Adrenal gland (tissue), 12 donors: ENCODE results near the gene TSPAN10. TPM values are rescaled to one million over a fixed set of nuclear protein-coding genes. Genes with fewer than 3 reads are reported as not detected.

Source experiments
- DNase-seq, 7 donors: peaks; one replicate each; pipeline ENCODE4 v3.0.0-alpha.2; 2019 to 2020
- H3K27ac ChIP-seq, 5 donors: fragments of 200-600 bp; sonication (generic) in 4 of 5; 1 replicate in 3 of 5; 2 replicates in 2 of 5; pipeline versions ENCODE4 v1.5.1 to v1.8.0; 2016 to 2020; ENCODE audit warnings: mild to moderate bottlenecking in 1 of 5
- H3K27me3 ChIP-seq: fragments of 200-600 bp; 2 replicates; pipeline ENCODE4 v1.8.0; 2021
- H3K36me3 ChIP-seq, 2 donors: fragments of 200-600 bp; replicated peaks in 1 of 2; 1 replicate in 1 of 2; 2 replicates in 1 of 2; pipeline versions ENCODE4 v1.5.1 to v1.8.0; 2018 to 2022
- H3K4me1 ChIP-seq, 2 donors: fragments of 200-600 bp; replicated peaks in 1 of 2; 1 replicate in 1 of 2; 2 replicates in 1 of 2; pipeline versions ENCODE4 v1.5.1 to v1.8.0; 2018 to 2021
- H3K4me3 ChIP-seq, 4 donors: fragments of 200-600 bp; sonication (generic) in 3 of 4; one replicate each; pipeline ENCODE4 v1.5.1; 2016 to 2018
- H3K9me3 ChIP-seq, 3 donors: fragments of 200-600 bp; sonication (generic) in 1 of 3; replicated peaks in 1 of 3; 1 replicate in 2 of 3; 2 replicates in 1 of 3; pipeline versions ENCODE4 v1.5.1 to v1.8.0; 2016 to 2021
- POLR2A ChIP-seq, 2 donors: fragments of 450-650 bp; IDR thresholded peaks; one replicate each; pipeline ENCODE4 v1.6.1; 2017; ENCODE audit warnings: antibody characterized with exemption in 2 of 2, mild to moderate bottlenecking in 2 of 2, moderate library complexity in 1 of 2
- WGBS, 4 donors: extraction: QIAGEN DNeasy Blood & Tissue Kit in 2 of 4; methylation state at CpG; one replicate each; pipeline versions ENCODE4 v1.1.5 to v1.1.7; 2013 to 2017; 5-methylcytosine and 5-hydroxymethylcytosine counted together
- intact Hi-C, 2 donors: fragments of 100-400 bp; cut with DNase I; formaldehyde crosslinking; loops; one replicate each; pipeline versions ENCODE4 v1.14.1 to v1.15.0; 2022 to 2023
- microRNA-seq, 3 donors: library from miRNA; unstranded; fragments of <30 nt; microRNA quantifications; one replicate each; pipeline ENCODE4, GENCODE V29; 2017 to 2020
- polyA plus RNA-seq, 3 donors: library from polyadenylated mRNA; stranded (reverse); fragments of 200-250 nt in 2 of 3; fragments of 350-450 nt in 1 of 3; fragmentation: Illumina TruSeq in 1 of 3; extraction: RNeasy Lipid Tissue Mini Kit (QIAGEN cat#74804) in 1 of 3; gene quantifications; one replicate each; pipeline ENCODE4 v1.2.3, GENCODE V29; 2013 to 2014
- small RNA-seq, 2 donors: library from RNA; depleted of rRNA; stranded (forward); fragments of <200 nt; gene quantifications; one replicate each; pipeline ENCODE3, GENCODE V24; 2016
- total RNA-seq, 9 donors: library from RNA; depleted of rRNA in 4 of 9; stranded (reverse); fragments of >200 nt in 4 of 9; fragments of 120-200 nt in 1 of 9; fragmentation: NEBNext Ultra II Directional in 1 of 9; extraction: Animal tissue kit (Norgen Biotek cat#: 25700) in 1 of 9; gene quantifications; one replicate each; pipeline versions ENCODE4 v1.1.0 to v1.2.4, GENCODE V29; 2013 to 2023
- TF ChIP-seq, protein P1 (sequence below), 6 experiments: fragments of 450-650 bp in 4 of 6; fragments of 200-600 bp in 2 of 6; sonication (generic) in 1 of 6; IDR thresholded peaks; 1 replicate in 5 of 6; 2 replicates in 1 of 6; pipeline versions ENCODE4 v1.5.1 to v1.8.0; 2016 to 2021; ENCODE audit warnings: antibody characterized with exemption in 6 of 6, mild to moderate bottlenecking in 2 of 6, moderate library complexity in 1 of 6
- donor health status: healthy with polysubstance abuse.
- donor health status: Bipolar disorder and iron deficiency.
- donor health status: DM: yes; HTN: yes; CAD: no.
- donor health status: DM: no; HTN: no; CAD: no.
- donor health status: DM: no; HTN: no; CAD: no.
- donor health status: DM: yes; HTN: yes; CAD: no.

TSPAN10 gene
- total and polyA plus RNA-seq, 12 donors: 0.18 to 5.9 (median 2.1) TPM

GRCh38 chr17:81696218-81696941 lies 59.4 kb downstream of the TSPAN10 start:
- Histone ChIP-seq H3K4me1 (peaks cover 1 to 7% of the 10 kb centered on the region in 2 donors), H3K36me3 (peaks cover 0 to 96% of the 10 kb centered on the region in 2 donors), H3K27ac (no peak overlapping the region), H3K27me3 (no peaks in the 10 kb centered on the region), H3K4me3 (no peak overlapping the region), H3K9me3 (no peaks in the 10 kb centered on the region)
- 93 to 95% (median 95%) methylated on average over 29 to 40 of the region's 40 CpGs for WGBS, 4 donors
- no peak for DNase-seq
- intact Hi-C loops: no loop called here
- TF ChIP-seq, protein P1, sequence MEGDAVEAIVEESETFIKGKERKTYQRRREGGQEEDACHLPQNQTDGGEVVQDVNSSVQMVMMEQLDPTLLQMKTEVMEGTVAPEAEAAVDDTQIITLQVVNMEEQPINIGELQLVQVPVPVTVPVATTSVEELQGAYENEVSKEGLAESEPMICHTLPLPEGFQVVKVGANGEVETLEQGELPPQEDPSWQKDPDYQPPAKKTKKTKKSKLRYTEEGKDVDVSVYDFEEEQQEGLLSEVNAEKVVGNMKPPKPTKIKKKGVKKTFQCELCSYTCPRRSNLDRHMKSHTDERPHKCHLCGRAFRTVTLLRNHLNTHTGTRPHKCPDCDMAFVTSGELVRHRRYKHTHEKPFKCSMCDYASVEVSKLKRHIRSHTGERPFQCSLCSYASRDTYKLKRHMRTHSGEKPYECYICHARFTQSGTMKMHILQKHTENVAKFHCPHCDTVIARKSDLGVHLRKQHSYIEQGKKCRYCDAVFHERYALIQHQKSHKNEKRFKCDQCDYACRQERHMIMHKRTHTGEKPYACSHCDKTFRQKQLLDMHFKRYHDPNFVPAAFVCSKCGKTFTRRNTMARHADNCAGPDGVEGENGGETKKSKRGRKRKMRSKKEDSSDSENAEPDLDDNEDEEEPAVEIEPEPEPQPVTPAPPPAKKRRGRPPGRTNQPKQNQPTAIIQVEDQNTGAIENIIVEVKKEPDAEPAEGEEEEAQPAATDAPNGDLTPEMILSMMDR (IDR thresholded peaks at IDR 0.05): no peak
- no peak for TF ChIP-seq POLR2A (IDR thresholded peaks at IDR 0.05)

DNA sequence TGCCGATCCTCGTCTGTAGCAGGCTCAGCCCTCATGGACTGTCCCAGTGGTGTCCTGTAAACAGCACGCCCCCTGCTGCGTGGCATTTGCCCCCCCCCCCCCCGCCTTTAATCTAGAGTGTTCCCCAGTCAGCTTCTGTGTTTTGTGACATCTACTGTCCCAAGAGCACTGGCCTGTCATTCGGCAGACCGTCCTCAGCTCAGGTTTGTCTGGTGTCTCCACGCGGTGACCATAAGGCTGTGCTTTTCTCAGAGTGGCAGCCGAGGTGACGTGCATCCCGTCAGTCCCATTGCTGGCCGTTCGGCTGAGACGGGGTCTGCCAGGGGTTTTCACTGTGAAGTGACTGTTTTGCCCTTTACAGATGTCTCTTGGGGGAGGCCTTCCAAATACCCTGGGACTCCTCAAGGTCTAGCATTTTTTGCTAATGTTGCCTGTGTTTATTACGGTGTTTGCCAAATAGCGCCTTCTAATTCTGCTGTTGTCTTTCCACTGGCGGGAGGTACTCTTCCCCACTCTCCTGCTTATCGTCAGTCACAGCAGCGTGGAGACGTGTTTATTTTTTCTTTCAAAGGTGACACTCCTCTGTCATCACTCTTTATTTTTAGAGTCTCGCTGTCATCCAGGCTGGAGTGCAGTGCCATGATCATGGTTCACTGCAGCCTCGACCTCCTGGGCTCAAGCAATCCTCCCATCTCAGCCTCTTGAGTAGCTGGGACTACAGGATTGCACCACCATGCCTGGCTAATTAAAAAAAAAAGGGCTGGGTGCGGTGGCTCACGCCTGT lies 60.5 kb downstream of the TSPAN10 start:
- 83 to 92% (median 90%) methylated on average over 20 to 25 of the region's 25 CpGs for WGBS, 4 donors

More for the DNA sequence above, 60.5 kb downstream of the TSPAN10 start:
- H3K27ac ChIP-seq: no peak overlapping the region
- intact Hi-C loops: no loop called here
- no peak overlapping the region for H3K4me3 ChIP-seq
- H3K9me3 ChIP-seq: no peaks in the 10 kb centered on the region
- H3K36me3 ChIP-seq: peaks cover 0 to 91% of the 10 kb centered on the region in 2 donors
- no peak for DNase-seq
- TF ChIP-seq, protein P1 (IDR thresholded peaks at IDR 0.05): no peak
- no peak for TF ChIP-seq POLR2A (IDR thresholded peaks at IDR 0.05)
- peaks cover 12 to 17% of the 10 kb centered on the region in 2 donors for H3K4me1 ChIP-seq
- H3K27me3 ChIP-seq: no peaks in the 10 kb centered on the region

Small RNA genes lying within 50 kb of the gene (microRNA-seq; reads per million reads assigned to microRNA genes)
- 0.45 to 2.0 (median 1.1) reads per million in 3 donors for gene MIR6786

Small RNA genes lying within 50 kb of the gene (small RNA-seq; reads per million reads assigned to genes)
- gene MIR6786: 0.12 to 0.33 reads per million in 2 donors

Other genes starting within 250 kb of the TSPAN10 start
- gene BAHCC1, start 241.7 kb upstream of the TSPAN10 start, total RNA-seq: 10 to 100 TPM in 8 of 9 donors, 1 to 10 TPM in 1; 1.7 to 35.3 (median 18.5) TPM
- 10 to 100 TPM in 2 of 3 donors, 1 to 10 TPM in 1; 2.1 to 68.0 (median 18.2) TPM for gene BAHCC1, start 241.7 kb upstream of the TSPAN10 start, polyA plus RNA-seq
- 1,000 to 10,000 TPM in 8 of 9 donors, 100 to 1,000 TPM in 1; 842 to 6,446 (median 2,440) TPM for gene ACTG1, start 124.4 kb upstream of the TSPAN10 start, total RNA-seq
- gene ACTG1, start 124.4 kb upstream of the TSPAN10 start, polyA plus RNA-seq: 1,000 to 10,000 TPM in 2 of 3 donors, 100 to 1,000 TPM in 1; 828 to 1,140 (median 1,059) TPM
- 1 to 10 TPM in 4 of 9 donors, under 1 TPM in 5; 0.22 to 1.9 (median 0.72) TPM for gene FSCN2, start 108.8 kb upstream of the TSPAN10 start, total RNA-seq
- gene FSCN2, start 108.8 kb upstream of the TSPAN10 start, polyA plus RNA-seq: 1 to 10 TPM in 1 of 3 donors, under 1 TPM in 1, not detected in 1; 0.51 to 1.7 TPM
- gene FAAP100, start 84.8 kb upstream of the TSPAN10 start, total RNA-seq: 10 to 100 TPM in 8 of 9 donors, 1 to 10 TPM in 1; 8.5 to 35.1 (median 29.4) TPM
- gene FAAP100, start 84.8 kb upstream of the TSPAN10 start, polyA plus RNA-seq: 10 to 100 TPM in 2 of 3 donors, 1 to 10 TPM in 1; 2.5 to 89.0 (median 41.0) TPM
- 100 to 1,000 TPM in 3 of 9 donors, 10 to 100 TPM in 6; 62.3 to 140 (median 80.9) TPM for gene NPLOC4, start 84 bp upstream of the TSPAN10 start, total RNA-seq
- 100 to 1,000 TPM in 1 of 3 donors, 10 to 100 TPM in 2; 41.7 to 115 (median 52.5) TPM for gene NPLOC4, start 84 bp upstream of the TSPAN10 start, polyA plus RNA-seq
- gene PDE6G, start 19.3 kb downstream of the TSPAN10 start, total RNA-seq: 1 to 10 TPM in 5 of 9 donors, under 1 TPM in 1, not detected in 3; 0.35 to 2.3 (median 1.7) TPM
- 1 to 10 TPM; 1.2 to 5.9 (median 2.6) TPM for gene PDE6G, start 19.3 kb downstream of the TSPAN10 start, polyA plus RNA-seq
- gene OXLD1, start 29.4 kb downstream of the TSPAN10 start, total RNA-seq: 10 to 100 TPM; 30.9 to 67.0 (median 50.2) TPM
- 100 to 1,000 TPM in 2 of 3 donors, 1 to 10 TPM in 1; 3.7 to 166 (median 120) TPM for gene OXLD1, start 29.4 kb downstream of the TSPAN10 start, polyA plus RNA-seq
- gene CCDC137, start 29.5 kb downstream of the TSPAN10 start, total RNA-seq: 10 to 100 TPM in 8 of 9 donors, 1 to 10 TPM in 1; 7.5 to 23.5 (median 15.6) TPM
- gene CCDC137, start 29.5 kb downstream of the TSPAN10 start, polyA plus RNA-seq: 10 to 100 TPM; 12.6 to 46.0 (median 15.0) TPM
- 10 to 100 TPM; 22.2 to 40.3 (median 29.9) TPM for gene ARL16, start 46.6 kb downstream of the TSPAN10 start, total RNA-seq
- 100 to 1,000 TPM in 1 of 3 donors, 10 to 100 TPM in 2; 18.5 to 105 (median 79.8) TPM for gene ARL16, start 46.6 kb downstream of the TSPAN10 start, polyA plus RNA-seq
- gene HGS, start 46.8 kb downstream of the TSPAN10 start, total RNA-seq: 100 to 1,000 TPM in 3 of 9 donors, 10 to 100 TPM in 6; 51.7 to 167 (median 95.4) TPM
- gene HGS, start 46.8 kb downstream of the TSPAN10 start, polyA plus RNA-seq: 100 to 1,000 TPM; 130 to 384 (median 300) TPM
- 10 to 100 TPM; 24.0 to 98.8 (median 85.2) TPM for gene MRPL12, start 66.2 kb downstream of the TSPAN10 start, total RNA-seq
- 100 to 1,000 TPM in 2 of 3 donors, 10 to 100 TPM in 1; 60.7 to 159 (median 141) TPM for gene MRPL12, start 66.2 kb downstream of the TSPAN10 start, polyA plus RNA-seq
- gene SLC25A10, start 75.1 kb downstream of the TSPAN10 start, total RNA-seq: 10 to 100 TPM in 8 of 9 donors, 1 to 10 TPM in 1; 8.8 to 36.1 (median 19.6) TPM
- gene SLC25A10, start 75.1 kb downstream of the TSPAN10 start, polyA plus RNA-seq: 10 to 100 TPM in 2 of 3 donors, 1 to 10 TPM in 1; 3.5 to 33.1 (median 29.2) TPM
- 1 to 10 TPM in 3 of 9 donors, under 1 TPM in 3, not detected in 3; 0.11 to 2.9 (median 1.2) TPM for gene GCGR, start 167.0 kb downstream of the TSPAN10 start, total RNA-seq
- 10 to 100 TPM in 1 of 3 donors, 1 to 10 TPM in 1, under 1 TPM in 1; 0.29 to 48.7 (median 4.1) TPM for gene GCGR, start 167.0 kb downstream of the TSPAN10 start, polyA plus RNA-seq
- gene MCRIP1, start 196.1 kb downstream of the TSPAN10 start, total RNA-seq: 100 to 1,000 TPM in 2 of 9 donors, 10 to 100 TPM in 7; 63.5 to 115 (median 82.5) TPM
- gene MCRIP1, start 196.1 kb downstream of the TSPAN10 start, polyA plus RNA-seq: 100 to 1,000 TPM in 2 of 3 donors, 1 to 10 TPM in 1; 5.0 to 248 (median 144) TPM
- under 1 TPM in 3 of 9 donors, not detected in 6; 0.11 to 0.92 (median 0.46) TPM for gene PPP1R27, start 197.9 kb downstream of the TSPAN10 start, total RNA-seq
- 1 to 10 TPM in 2 of 3 donors, under 1 TPM in 1; 0.22 to 3.1 (median 2.6) TPM for gene PPP1R27, start 197.9 kb downstream of the TSPAN10 start, polyA plus RNA-seq
- 1,000 to 10,000 TPM in 5 of 9 donors, 100 to 1,000 TPM in 4; 583 to 2,018 (median 1,095) TPM for gene P4HB, start 223.3 kb downstream of the TSPAN10 start, total RNA-seq
- 1,000 to 10,000 TPM in 1 of 3 donors, 100 to 1,000 TPM in 2; 546 to 2,717 (median 747) TPM for gene P4HB, start 223.3 kb downstream of the TSPAN10 start, polyA plus RNA-seq
- 100 to 1,000 TPM; 123 to 491 (median 203) TPM for gene ARHGDIA, start 234.1 kb downstream of the TSPAN10 start, total RNA-seq
- 100 to 1,000 TPM; 180 to 324 (median 250) TPM for gene ARHGDIA, start 234.1 kb downstream of the TSPAN10 start, polyA plus RNA-seq